Breast epithelium (tissue), 3 donors: ENCODE measurements around the gene CLNK.

ENCODE experiments used
- CTCF ChIP-seq, 3 donors: fragments of 450-650 bp; IDR thresholded peaks; one replicate each; pipeline ENCODE4 v1.5.1; 2016 to 2017; ENCODE audit warnings: antibody characterized with exemption in 3 of 3, mild to moderate bottlenecking in 3 of 3, moderate library complexity in 3 of 3
- POLR2A ChIP-seq: fragments of 450-650 bp; IDR thresholded peaks from one replicate; pipeline ENCODE4 v1.6.1; 2016; ENCODE audit warnings: antibody characterized with exemption, mild to moderate bottlenecking, moderate library complexity
- POLR2AphosphoS5 ChIP-seq, 3 donors: sonication (generic); formaldehyde crosslinking; IDR thresholded peaks; one replicate each; pipeline ENCODE4 v1.6.1; 2017; ENCODE audit warnings: antibody characterized with exemption in 3 of 3

- TF ChIP-seq CTCF (IDR thresholded peaks at IDR 0.05): no peak
- no peak for TF ChIP-seq POLR2A
- TF ChIP-seq POLR2AphosphoS5 (IDR thresholded peaks at IDR 0.05): no peak
Observed at GRCh38 chr4:10672379-10672778, 12.2 kb downstream of the CLNK start.
